ENCODE results near the gene WRNIP1.

DNA sequence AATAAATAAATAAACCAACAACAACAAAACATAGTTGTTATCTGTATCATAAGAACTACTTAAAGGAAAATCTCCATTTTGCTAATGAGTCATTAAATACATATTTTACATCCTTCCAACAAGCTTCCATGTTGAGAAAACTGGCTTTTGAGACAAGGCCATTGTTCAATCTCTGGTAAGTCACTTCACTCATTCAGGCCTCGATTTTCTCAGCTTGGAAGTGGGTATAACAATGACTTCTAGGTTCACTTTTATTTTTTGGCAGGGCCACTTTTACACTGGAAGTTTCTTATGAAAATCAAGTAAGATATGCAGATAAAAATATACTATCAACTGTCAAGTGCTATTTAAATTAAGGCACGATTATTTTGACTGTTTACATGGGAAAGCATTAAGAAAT is 30.0 kb downstream of the WRNIP1 start:
- no peak for TF ChIP-seq POLR2A (IDR thresholded peaks at IDR 0.05)
- TF ChIP-seq, protein P1, sequence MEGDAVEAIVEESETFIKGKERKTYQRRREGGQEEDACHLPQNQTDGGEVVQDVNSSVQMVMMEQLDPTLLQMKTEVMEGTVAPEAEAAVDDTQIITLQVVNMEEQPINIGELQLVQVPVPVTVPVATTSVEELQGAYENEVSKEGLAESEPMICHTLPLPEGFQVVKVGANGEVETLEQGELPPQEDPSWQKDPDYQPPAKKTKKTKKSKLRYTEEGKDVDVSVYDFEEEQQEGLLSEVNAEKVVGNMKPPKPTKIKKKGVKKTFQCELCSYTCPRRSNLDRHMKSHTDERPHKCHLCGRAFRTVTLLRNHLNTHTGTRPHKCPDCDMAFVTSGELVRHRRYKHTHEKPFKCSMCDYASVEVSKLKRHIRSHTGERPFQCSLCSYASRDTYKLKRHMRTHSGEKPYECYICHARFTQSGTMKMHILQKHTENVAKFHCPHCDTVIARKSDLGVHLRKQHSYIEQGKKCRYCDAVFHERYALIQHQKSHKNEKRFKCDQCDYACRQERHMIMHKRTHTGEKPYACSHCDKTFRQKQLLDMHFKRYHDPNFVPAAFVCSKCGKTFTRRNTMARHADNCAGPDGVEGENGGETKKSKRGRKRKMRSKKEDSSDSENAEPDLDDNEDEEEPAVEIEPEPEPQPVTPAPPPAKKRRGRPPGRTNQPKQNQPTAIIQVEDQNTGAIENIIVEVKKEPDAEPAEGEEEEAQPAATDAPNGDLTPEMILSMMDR (IDR thresholded peaks at IDR 0.05 in 4 of 5, conservative IDR thresholded peaks at IDR 0.05 in 1 of 5) = no peak

Data from gastrocnemius medialis (tissue), 4 donors.